ENCODE results near the gene CELSR2. TPM values are rescaled to one million over a fixed set of nuclear protein-coding genes. Genes with fewer than 3 reads are reported as not detected.

Gene CELSR2
- total and polyA plus RNA-seq, 4 donors, result 1.4 to 7.9 (median 5.1) TPM

GRCh38 chr1:109298666-109299557 is 49.6 kb downstream of the CELSR2 start:
- ATAC-seq (ENCODE audit: insufficient read depth, low FRiP score), result no peak
- DNase-seq, result peak; percentile 64 to 82 (median 80)
- no peak overlapping the region for H3K4me3 ChIP-seq

GRCh38 chr1:109299558-109300343 is 50.4 kb downstream of the CELSR2 start:
- Histone ChIP-seq H3K9me3 (ENCODE audit: control insufficient read depth in 4 of 4, insufficient read depth in 3 of 4, low read length in 3 of 4) (no peaks in the 10 kb centered on the region), H3K36me3 (ENCODE audit: control insufficient read depth in 4 of 4, insufficient read depth in 4 of 4, low read length in 4 of 4) (no peaks in the 10 kb centered on the region), H3K4me3 (no peak overlapping the region), H3K27me3 (ENCODE audit: control insufficient read depth in 3 of 3, insufficient read depth in 3 of 3, low read length in 2 of 3) (no peaks in the 10 kb centered on the region), H3K4me1 (ENCODE audit: control insufficient read depth in 5 of 5, insufficient read depth in 5 of 5, low read length in 5 of 5) (peaks cover 4 to 50% (median 36%) of the 10 kb centered on the region in 5 donors), H3K9ac (ENCODE audit: insufficient read depth in 1 of 2, low read length in 2 of 2) (no peak overlapping the region), H3K27ac (ENCODE audit: low read depth in 1 of 2, low read length in 1 of 2) (peak overlapping the region in 1 of 2 donors; percentile 81)
- TF ChIP-seq, protein P1, sequence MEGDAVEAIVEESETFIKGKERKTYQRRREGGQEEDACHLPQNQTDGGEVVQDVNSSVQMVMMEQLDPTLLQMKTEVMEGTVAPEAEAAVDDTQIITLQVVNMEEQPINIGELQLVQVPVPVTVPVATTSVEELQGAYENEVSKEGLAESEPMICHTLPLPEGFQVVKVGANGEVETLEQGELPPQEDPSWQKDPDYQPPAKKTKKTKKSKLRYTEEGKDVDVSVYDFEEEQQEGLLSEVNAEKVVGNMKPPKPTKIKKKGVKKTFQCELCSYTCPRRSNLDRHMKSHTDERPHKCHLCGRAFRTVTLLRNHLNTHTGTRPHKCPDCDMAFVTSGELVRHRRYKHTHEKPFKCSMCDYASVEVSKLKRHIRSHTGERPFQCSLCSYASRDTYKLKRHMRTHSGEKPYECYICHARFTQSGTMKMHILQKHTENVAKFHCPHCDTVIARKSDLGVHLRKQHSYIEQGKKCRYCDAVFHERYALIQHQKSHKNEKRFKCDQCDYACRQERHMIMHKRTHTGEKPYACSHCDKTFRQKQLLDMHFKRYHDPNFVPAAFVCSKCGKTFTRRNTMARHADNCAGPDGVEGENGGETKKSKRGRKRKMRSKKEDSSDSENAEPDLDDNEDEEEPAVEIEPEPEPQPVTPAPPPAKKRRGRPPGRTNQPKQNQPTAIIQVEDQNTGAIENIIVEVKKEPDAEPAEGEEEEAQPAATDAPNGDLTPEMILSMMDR (IDR thresholded peaks at IDR 0.05; ENCODE audit: control extremely low read depth, extremely low read depth), result no peak
- WGBS, 2 donors, result 69 to 74% methylated on average over 20 of the region's 20 CpGs
- ATAC-seq (ENCODE audit: insufficient read depth, low FRiP score), result peak; percentile 11
- DNase-seq, result peak; percentile 86 to 94 (median 93)

More at GRCh38 chr1:109298666-109299557, 49.6 kb downstream of the CELSR2 start:
- Histone ChIP-seq H3K27ac (ENCODE audit: low read depth in 1 of 2, low read length in 1 of 2) (peak overlapping the region in 1 of 2 donors; percentile 81), H3K9me3 (ENCODE audit: control insufficient read depth in 4 of 4, insufficient read depth in 3 of 4, low read length in 3 of 4) (no peaks in the 10 kb centered on the region), H3K4me1 (ENCODE audit: control insufficient read depth in 5 of 5, insufficient read depth in 5 of 5, low read length in 5 of 5) (peaks cover 4 to 42% (median 30%) of the 10 kb centered on the region in 5 donors), H3K36me3 (ENCODE audit: control insufficient read depth in 4 of 4, insufficient read depth in 4 of 4, low read length in 4 of 4) (no peaks in the 10 kb centered on the region), H3K9ac (ENCODE audit: insufficient read depth in 1 of 2, low read length in 2 of 2) (peak overlapping the region in 1 of 2 donors; percentile 8), H3K27me3 (ENCODE audit: control insufficient read depth in 3 of 3, insufficient read depth in 3 of 3, low read length in 2 of 3) (no peaks in the 10 kb centered on the region)
- TF ChIP-seq, protein P1 (IDR thresholded peaks at IDR 0.05; ENCODE audit: control extremely low read depth, extremely low read depth), result no peak
- 48 to 61% methylated on average over 11 of the region's 11 CpGs for WGBS, 2 donors

DNA sequence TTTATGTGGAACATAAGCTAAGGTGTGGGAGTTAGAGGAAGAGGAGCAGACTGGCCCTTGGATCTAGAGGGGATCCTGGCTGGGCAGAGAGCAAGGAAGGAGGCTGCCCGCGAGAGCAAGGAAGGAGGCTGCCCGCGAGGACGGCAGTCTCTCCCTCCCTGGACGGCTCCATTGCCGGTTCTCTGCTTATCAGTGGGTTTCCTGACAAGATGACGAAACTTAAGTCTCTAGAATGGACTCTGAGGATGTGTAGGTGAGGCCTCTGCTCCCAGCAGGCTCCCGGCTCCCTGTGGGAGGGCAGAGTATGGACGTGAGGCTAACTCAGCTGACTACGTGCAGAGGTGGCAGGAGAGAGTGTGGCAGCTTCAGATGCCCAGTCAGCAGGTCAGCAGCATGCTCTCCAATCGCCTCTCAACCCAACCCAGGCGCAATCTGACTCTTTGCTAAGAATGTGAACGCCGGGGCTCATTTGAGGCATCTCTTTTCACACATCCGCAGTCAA is 51.4 kb downstream of the CELSR2 start:
- TF ChIP-seq, protein P1 (IDR thresholded peaks at IDR 0.05; ENCODE audit: control extremely low read depth, extremely low read depth), result no peak
- H3K4me1 ChIP-seq (ENCODE audit: control insufficient read depth in 5 of 5, insufficient read depth in 5 of 5, low read length in 5 of 5), result peaks cover 4 to 59% (median 43%) of the 10 kb centered on the region in 5 donors
- no peak overlapping the region for H3K27ac ChIP-seq (ENCODE audit: low read depth in 1 of 2, low read length in 1 of 2)
- H3K36me3 ChIP-seq (ENCODE audit: control insufficient read depth in 4 of 4, insufficient read depth in 4 of 4, low read length in 4 of 4), result no peaks in the 10 kb centered on the region
- H3K27me3 ChIP-seq (ENCODE audit: control insufficient read depth in 3 of 3, insufficient read depth in 3 of 3, low read length in 2 of 3), result no peaks in the 10 kb centered on the region
- no peak for ATAC-seq (ENCODE audit: insufficient read depth, low FRiP score)
- H3K9me3 ChIP-seq (ENCODE audit: control insufficient read depth in 4 of 4, insufficient read depth in 3 of 4, low read length in 3 of 4), result no peaks in the 10 kb centered on the region
- DNase-seq, result peak in 1 of 3 donors; percentile 11
- H3K9ac ChIP-seq (ENCODE audit: insufficient read depth in 1 of 2, low read length in 2 of 2), result no peak overlapping the region
- H3K4me3 ChIP-seq, result no peak overlapping the region
- WGBS, 2 donors, result 68 to 69% methylated on average over 16 of the region's 16 CpGs
